Activated CD4-positive, alpha-beta T cell treated with anti-CD3 and anti-CD28 coated beads for 24 hours (primary cell): ENCODE results near the gene FAAP100.

Source experiments
- DNase-seq, 2 donors: peaks; one replicate each; pipeline ENCODE4 v3.0.0-alpha.2; 2020; ENCODE audit warnings: low read depth in 2 of 2

Gene FAAP100

DNA sequence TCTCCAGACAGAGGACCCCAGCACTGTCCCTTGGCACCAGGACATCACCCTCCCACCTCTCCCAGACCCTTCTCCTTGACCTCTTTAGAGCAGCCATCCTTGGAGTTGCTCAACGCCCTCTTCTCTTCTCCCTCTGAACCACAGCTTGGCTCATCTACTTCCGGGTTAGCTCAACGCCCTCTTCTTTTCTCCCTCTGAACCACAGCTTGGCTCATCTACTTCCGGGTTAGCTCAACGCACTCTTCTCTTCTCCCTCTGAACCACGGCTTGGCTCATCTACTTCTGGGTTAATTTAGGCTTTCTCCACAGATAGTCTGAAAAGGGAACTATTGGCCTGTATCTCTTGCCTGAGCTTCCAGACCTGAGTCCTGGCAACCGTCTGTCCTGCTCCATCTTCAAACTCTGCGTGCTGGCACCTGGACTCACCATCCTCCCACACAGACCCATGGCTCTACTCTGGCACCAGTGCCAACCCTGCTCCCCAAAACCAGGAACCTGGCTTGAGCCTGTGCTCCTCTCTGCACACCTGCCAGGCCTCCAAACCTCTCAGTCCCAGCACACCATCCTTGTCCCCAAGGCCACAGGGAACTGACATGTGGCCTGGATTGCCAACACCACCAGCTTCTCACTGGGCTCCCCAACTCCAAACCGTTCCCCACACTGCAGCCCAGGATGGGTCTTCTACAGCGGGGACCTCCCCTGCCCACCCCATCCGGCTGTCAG lies 25.3 kb upstream of the FAAP100 start:
- no peak for DNase-seq

DNA sequence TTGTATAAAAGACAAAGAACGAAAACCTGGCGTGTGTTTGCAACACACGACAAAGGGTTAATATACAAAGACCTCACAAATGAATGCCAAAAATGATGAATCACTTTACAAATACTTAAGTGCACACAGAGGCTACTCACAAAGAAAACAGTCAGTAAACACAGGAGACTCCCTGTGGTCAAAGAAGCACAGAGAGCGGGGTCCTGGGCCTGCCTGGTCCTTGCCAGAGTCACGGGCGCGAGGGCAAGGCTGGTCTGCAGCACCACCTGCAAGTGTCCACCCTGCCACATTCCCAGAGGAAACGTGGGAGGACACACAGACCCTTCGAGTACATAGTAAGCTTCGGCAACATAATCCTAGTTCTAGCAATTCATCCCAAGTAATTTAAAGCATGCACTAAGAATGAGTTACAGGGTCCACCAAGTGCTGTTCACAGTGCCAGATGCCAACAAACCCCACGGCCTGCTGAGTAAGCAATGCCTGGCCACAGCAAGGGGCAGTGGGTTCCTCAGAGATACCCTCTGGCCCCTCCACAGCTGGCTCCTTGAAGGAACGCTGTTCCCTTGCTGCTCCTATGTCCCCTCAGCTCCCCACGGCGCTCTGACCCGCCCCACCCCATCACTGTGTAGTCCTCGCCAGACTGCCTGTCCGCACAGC lies 24.6 kb upstream of the FAAP100 start:
- DNase-seq: no peak

DNA sequence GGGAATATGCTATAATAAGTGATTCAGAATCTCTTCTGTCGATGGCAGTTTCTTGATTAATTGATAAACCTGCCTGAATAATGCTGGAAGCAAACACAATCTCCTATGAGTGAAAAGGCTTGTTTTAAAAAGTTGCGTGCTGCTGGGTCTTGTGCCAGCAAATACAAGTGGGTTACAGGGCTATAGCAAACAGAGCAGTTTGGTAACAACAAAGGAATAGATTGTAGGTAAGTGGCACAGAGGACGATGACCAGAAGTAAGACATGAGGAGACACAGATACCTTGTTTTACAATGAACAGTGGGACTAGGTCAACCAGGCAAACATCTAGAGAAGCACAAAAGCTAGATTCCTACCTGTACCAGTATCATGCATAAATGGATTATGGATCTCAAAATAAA lies 23.7 kb upstream of the FAAP100 start:
- no peak for DNase-seq

DNA sequence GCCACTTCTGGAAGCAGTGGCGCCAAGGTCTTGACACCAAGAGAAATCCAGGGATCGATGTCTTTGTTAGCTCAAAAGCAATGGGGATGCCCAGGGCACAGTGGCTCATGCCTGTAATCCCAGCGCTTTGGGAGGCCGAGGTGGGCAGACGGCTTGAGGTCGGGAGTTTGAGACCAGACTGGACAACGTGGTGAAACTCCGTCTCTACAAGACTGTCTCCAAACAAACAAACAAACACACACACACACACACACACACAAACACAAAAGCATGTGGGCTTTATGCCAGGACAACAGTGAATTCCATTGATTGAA lies 22.4 kb upstream of the FAAP100 start:
- DNase-seq: no peak

DNA sequence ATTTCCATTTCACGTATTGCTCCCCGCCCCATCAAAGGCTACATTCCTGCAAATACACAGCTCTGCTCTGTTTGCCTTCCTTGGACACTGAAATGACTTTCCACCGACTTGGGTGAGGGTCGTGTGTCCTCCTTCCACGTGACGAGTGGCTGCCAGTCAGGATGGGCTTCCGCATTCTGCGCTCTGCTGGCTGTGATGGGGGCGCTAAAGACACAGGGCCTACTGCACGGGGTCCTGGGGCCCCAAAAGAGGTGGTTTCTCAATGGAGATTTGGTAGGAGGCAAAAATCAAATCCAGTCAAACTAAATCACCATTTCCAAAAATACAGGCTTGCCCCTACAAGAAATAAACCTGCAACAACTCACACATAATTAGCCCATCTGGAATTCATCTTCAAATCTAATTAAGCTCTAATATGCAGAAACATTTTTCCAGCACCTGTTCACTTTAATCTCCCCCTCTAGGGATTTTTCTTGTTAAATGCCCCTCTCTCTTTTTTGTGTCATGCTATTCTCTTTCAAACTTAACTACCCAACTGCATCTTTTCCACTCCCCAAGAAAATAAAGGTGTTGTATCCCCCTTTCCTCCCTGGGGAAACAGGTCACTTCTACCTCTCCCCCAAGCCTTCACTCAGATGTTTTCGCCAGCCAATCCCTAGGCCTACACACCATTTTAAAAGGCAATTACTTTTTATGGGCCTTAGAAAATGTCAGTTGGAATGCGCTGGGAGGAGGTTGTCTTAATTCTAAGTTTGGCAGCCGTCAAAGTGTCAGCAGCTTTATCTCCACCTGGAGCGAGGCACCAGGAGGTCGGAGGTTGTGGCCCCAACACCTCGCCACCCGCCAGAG lies 21.9 kb upstream of the FAAP100 start:
- DNase-seq: no peak

DNA sequence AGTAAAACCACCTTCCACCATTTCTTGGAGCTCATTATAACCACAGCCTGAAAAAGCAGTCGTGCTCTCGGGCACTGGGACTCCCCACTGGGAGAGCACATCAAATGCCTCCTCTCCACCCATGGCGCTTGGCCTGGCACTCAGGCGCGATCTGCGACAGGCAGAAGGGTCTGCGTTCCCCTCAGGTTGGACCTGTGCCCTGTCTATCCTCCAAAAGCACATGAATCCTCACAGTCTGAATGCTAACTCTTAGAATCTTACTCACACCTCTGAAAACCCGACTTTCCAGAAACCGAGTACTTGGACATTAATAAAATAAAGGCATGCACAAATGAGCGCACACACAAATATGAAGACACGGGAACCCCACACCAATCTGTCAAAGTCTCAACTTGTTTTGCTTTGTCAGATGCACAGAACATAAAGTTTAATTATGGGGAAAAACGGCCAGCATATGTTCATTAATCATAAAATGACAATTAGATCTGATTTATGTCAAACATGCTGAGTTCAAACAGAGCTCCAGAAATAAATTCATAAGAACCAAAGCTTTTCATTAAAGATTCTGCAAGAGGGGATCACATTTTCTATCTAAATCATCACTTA lies 20.5 kb upstream of the FAAP100 start:
- DNase-seq: no peak

DNA sequence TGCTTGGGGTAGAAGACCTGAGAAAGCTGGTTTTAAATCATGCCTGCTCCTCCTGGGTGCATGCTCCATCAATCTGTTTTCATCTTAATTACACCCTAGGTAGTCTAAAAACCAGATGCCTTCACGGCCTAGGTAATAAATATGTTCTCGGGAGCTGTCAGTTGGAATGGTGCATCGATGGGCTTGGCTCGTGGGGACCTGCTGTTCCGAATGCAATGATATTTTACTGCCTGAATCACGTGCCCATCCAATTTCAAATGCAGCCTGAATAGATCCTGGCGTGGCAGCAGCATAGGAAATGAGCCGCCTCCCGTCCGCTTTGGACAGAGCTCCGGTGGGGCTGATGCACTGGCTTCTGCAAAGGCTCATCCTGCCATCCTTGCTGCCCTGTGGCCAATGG lies 18.8 kb upstream of the FAAP100 start:
- DNase-seq: no peak

DNA sequence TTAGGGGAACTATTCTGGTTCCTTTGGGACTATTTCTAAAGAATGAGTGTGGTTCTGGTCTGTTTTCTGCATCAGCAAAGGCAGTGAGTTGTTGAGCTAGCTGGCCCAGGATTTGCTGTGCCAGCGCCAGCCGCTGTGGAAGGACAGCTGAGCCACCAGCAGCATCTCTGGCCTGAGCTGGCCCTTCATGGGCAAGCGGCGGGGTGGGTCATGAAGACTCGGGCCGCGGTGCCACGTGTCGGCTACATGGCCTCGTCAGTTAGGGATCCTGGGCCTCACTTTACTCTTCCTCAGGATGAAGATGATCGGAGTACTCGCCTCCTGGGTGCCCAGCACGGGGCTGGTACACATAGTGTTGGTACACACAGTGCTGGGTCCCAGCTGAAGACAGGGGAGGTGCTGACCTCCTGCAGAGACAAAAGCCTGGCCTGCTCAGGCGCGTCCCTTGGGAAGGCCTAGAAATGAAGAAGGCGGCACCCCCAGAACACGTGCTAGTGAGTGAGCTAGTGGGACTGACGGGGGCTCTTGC lies 17.9 kb upstream of the FAAP100 start:
- no peak for DNase-seq

DNA sequence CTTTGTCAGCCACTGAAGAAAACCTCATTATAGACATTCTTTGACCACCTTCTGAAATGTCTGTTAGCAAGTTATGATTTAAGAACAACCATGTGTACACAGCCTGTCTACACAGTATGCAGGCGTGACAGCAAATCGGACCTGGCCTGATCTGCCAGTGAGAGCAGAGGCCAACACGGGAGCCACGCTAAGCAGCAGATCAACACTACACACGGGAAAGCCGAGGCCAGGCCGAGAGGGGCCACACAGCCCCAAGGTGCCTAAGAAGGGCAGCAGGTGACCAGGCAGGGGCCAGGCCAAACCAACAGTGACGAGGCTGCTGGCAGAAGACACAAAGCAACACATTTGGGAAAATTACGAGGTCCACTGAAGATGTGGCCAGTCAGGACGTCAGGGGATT lies 16.3 kb upstream of the FAAP100 start:
- no peak for DNase-seq

DNA sequence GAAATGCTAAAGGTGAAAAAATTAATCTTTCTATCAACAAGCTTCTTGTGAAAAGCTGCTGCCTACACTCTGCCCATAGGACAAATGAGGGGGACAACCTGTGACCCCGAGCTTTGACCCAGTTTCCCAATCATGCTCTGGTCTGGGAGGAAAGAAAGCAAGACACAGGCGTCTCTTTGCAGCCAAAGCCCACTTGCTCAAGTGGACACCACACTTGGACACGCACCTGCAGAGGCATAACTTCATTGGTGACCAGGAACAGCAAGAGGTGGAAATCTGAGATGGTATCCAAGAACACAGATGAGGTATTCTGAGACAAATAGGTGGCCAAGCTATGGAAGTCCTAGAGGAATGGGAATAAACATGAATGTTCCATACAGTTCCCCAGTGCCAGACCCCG lies 15.0 kb upstream of the FAAP100 start:
- no peak for DNase-seq

DNA sequence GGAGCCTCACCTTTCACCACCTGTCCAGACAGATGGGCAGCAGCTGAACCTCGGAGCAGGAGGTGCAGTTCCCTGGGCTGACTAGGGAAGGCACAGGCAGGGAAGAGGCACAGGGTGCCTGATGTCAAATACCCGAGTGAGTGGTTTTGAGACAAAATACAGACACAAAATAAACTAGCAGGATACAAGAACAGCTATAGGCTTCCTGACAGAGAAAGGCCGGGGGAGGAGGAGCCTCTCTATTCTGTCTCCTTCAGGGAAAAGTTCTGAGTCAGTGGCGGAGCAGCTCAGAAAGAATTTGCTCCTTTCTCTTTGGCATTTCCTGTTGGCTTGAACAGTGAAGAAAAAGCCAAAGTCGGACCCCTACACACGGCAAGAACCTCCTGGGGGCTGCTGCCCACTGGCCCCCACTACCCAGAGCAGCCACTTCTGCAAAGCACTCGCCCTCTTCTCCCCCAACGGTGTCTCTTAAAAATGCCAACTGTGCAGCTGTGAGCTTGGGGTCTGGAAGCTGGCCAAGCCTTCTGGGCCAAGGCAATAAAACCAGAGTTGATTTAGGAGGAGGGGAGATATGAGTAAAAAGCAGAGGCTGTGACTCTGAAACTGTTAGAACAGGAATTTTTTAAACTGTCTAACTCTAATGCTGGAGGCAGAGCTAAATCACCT lies 14.4 kb upstream of the FAAP100 start:
- DNase-seq: no peak

DNA sequence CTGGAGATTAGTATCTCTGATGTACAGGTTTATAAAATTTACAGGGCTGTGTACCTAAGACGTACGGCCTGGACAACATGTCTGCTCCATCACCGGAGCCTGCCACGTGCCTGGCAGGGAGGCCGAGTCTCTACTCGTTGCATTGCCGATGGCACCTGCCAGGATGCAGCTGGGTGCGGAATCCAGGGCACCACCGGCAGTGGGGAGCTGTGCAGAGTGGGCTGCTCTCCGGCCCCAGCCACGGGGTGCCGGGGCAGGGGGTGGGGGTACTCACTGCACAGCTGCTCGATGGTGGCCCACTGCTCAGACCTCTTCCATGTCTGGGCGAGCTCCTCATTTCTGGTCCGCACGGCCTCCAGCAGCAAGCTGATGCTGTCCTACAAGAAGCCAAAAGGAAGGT lies 13.1 kb upstream of the FAAP100 start:
- DNase-seq: no peak

DNA sequence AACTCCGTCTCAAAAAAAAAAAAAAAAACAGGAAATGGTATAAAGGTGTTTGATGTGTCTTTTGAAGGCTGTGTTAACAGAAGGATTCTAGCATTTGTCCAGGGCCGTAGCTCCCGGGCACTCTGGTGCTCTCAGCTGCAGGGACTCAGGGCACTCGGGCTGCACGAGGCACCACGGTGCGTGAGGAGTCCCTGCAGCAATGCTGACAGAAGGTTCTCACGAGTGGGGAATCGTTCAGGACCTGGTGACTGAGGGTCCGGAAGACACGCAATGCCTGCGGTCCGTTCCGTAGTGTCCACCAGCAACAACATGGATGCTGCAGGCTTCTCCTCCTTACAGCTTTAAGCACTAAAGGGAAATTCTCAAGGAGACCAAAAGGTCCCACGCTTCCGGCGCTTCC lies 12.6 kb upstream of the FAAP100 start:
- no peak for DNase-seq

DNA sequence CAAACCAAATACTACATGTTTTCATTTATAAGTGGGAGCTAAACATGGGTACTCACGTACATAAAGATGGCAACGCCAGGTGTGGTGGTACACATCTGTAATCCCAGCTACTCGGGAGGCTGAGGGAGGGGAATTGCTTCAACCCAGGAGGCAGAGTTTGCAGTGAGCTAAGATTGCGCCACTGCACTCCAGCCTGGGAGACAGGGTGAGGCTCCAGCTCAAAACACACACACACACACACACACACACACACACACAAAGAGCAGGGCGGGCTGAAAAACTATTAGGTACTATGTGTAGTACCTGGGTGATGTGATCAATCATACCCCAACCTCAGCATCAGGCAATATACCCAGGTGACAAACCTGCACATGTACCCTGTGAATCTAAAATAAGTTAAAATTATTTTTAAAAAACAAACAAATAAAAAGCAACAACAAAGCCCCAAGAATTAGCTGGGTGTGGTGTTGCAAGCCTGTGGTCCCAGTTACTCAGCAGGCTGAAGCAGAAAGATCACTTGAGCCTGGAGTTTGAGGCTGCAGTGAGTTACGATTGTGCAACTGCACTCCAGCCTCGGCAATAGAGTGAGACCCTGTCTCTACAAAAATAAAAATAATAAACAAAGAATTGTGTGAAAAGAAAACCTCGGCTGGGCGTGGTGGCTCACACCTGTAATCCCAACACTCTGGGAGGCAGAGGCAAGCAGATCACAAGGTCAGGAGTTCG lies 11.9 kb upstream of the FAAP100 start:
- DNase-seq: no peak

DNA sequence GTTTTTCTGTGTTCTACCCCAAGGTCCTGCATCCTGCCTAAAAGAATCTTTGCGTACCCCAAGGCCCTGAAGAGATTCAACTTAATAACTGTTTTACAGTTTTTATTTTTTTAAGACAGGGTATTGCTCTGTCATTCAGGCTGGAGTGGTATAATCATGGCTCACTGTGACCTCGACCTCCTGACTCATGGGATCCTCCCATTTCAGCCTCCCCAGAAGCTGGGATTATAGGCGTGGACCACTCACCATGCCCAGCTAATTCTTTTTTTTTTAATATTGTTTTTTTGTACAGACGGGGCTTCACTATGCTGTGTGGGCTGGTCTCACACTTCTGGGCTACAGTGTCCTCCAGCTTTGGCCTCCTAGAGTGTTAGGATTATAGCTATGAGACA lies 9.3 kb upstream of the FAAP100 start:
- DNase-seq: no peak

DNA sequence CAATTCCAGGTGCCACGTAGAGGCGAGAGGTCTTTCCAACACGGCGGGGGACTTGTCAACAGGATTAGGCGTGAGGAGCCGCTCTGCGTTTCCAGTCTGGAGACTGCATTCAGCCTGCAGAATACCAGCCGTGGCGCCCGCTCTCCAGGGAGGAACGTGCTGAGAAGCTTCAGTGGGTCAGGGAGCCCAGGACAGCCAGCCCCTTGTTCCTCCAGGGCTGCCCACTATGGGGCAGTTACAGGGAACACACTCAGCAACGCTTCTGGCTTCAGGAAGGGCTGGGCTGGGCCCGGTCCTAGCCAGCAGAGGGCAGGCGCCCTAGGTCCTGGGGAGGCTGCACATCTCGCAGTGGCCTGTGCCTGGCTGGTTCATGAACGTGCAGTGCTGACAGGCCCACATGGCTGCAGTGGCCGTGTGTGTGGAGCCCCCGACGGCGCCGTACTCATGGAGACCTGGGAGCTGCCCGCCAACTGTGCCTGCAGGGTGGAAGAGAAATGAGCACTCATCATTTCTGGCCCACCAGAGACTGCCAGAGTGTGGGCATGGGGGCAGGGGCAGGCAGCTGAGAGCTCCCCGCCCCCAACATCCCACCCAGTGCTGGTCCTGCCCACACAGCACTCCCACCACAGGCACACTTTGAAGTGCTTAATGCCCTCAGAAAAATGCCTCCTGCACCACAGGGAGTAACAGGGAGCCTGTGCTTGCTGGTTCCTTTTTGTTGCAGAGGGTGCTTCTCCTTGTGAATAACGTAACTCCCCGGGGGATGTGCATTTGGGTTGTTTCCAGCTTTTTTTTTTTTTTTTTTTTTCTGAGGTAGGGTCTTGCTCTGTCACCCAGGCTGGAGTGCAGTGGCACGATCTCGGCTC lies 7.0 kb upstream of the FAAP100 start:
- no peak for DNase-seq

DNA sequence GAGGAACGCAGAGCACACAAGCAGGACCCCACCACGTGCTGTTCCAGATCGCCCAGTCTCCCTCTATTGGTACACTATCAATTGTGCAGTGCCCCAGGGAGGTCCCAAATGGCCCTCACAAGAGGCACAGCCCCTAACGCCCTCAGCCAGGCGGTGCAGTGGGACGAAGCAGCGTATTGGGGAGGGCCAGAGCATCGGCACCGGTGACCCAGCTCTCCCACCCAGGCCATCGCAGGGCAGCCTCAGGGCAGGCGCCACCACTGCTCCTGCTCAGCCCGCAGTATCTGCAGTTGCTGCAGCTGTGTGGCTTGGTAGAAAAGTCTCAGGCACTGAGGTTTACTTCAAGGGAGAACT lies 5.9 kb upstream of the FAAP100 start:
- no peak for DNase-seq

DNA sequence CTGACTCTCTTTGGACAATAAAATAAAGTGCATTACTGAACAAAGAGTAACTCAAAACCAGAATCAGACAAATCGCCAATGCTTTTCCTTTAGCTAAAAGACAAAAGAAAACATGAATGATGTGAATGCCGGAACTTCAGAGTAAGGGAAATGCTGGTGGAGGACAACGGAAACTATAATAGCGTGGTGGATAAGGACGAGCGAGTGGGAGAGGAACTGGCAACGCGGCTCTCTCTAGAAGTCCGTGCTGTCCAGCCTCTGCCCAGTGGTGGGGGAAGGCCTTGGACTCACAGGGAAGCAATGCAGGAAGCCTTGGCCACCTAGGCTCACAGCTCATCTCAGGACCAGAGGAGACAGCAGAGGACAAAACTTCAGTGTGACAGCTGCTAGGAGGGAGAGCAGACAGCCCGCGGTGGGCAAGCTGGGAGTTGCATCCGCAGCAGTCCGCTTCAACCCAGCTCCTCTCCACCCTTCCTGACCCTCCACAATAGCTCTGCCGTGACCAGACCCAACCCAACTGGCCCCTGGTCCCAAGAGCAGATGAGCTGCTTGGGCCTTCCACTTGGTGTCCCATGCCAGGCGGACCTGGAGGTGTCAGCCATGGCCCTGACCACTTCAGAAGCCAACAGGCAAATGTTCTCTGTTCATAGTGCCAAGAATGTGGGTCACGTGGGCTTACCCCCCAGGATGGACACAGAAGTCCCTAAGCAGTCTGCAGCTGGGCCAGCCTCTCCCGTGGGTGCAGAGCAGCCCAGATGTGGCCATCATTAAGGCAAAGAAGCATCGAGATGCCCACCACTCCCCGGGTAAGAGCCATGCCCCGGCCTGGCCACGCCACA lies 5.3 kb upstream of the FAAP100 start:
- DNase-seq: no peak

DNA sequence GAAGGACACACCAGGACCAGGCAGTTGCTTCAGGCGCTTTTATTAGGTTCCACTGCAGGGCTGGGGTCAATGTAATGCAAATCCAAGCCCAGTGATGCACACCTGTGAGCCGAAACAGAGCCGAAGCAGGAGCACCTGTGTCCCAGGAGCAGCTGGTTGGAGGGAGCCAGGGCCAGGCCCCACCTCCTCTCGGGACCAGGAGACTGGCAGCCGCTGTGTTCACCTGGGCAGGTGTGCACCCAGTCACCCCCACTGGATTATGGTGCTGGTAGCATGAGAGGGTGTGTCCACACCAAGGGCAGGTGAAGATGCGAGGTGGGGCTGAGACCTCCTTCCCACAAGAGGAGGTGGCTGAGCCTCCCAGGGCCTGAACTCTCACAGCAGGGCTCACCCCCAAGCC lies 4.7 kb upstream of the FAAP100 start:
- DNase-seq: no peak
